NCI-H510A (cell line): ENCODE measurements around the gene FER1L5.

ENCODE experiments used
- DNase-seq: peaks from one replicate; lab custom pipeline; 2025; lab: John Stamatoyannopoulos, UW

The FER1L5 gene

GRCh38 chr2:96751800-96752199 is 109.2 kb downstream of the FER1L5 start:
- DNase-seq, result no peak

- no peak for DNase-seq
Measured at GRCh38 chr2:96753661-96754282, 111.2 kb downstream of the FER1L5 start.

DNA sequence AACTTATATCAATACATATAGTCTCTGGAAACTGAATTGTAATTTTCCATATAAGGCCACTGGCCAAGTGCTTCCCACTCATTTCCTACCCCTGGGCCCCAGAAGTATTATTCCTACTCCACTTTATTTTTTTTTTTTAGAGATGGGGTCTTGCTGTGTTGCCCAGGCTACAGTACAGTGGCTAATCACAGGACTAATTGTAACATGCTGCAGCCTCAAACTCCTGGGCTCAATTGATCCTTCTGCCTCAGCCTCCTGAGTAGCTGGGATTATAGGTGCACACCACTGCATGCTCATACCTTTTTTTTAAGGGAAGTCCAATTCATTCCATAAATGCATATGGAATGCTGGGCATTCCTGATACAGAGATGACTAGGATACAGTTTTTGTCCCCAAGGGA is 111.8 kb downstream of the FER1L5 start:
- no peak for DNase-seq
